GM08714 (cell line): ENCODE measurements around the gene RNPS1.

ENCODE experiments used
- H3K4me3 ChIP-seq: fragments of 200-500 bp; sonication (Bioruptor generic); 2 replicates; pipeline ENCODE4 v1.5.1; 2014; ENCODE audit warnings: mild to moderate bottlenecking, low read length, inconsistent platforms
- ZNF274 ChIP-seq: IDR thresholded peaks from 2 replicates; pipeline ENCODE4 v1.6.1; 2012; ENCODE audit warnings: mild to moderate bottlenecking, low read depth, low read length

Gene RNPS1

GRCh38 chr16:2237493-2238149, 30.3 kb downstream of the RNPS1 start:
- no peak for TF ChIP-seq ZNF274
- no peak overlapping the region for H3K4me3 ChIP-seq

GRCh38 chr16:2237102-2237482, 30.8 kb downstream of the RNPS1 start:
- TF ChIP-seq ZNF274: no peak
- no peak overlapping the region for H3K4me3 ChIP-seq

DNA sequence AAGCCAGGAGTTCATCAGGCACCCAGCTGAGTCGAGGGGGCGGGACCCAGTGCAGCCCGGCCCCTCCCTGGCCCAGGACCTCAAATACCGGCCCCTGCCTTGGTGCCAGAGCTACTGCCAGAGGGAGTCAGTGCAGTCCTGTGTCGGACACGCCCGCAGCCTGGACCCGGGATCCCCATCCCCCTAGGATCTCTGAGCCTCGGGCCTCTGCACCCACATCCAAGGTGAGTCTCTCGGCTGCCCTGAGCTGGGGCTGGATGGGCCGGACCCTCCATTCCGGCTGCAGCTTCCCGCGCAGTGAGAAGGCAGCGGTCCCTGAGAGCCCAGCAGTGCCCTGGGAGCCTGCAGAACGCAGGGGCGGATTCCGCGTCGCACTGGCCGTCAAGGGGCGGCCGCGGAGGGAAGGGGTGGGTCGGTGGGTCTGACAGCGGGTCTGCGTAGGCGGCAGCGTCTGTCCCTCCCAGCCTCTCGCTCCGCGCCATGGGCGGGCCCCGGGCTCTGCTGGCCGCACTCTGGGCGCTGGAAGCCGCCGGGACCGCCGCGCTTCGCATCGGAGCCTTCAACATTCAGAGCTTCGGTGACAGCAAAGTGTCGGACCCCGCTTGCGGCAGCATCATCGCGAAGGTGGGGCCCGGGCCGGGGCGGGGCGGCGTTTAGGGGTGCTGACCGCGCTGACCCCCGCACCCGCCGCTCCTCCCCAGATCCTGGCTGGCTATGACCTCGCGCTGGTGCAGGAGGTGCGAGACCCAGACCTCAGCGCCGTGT, 31.4 kb downstream of the RNPS1 start, which contains the start of gene DNASE1L2:
TSS of gene DNASE1L2 (plus strand) at position 108 of the 765 bp plus-strand sequence. CDS start at position 481, 373 bp downstream.
- no peak within 1 kb of the TSS for H3K4me3 ChIP-seq

DNA sequence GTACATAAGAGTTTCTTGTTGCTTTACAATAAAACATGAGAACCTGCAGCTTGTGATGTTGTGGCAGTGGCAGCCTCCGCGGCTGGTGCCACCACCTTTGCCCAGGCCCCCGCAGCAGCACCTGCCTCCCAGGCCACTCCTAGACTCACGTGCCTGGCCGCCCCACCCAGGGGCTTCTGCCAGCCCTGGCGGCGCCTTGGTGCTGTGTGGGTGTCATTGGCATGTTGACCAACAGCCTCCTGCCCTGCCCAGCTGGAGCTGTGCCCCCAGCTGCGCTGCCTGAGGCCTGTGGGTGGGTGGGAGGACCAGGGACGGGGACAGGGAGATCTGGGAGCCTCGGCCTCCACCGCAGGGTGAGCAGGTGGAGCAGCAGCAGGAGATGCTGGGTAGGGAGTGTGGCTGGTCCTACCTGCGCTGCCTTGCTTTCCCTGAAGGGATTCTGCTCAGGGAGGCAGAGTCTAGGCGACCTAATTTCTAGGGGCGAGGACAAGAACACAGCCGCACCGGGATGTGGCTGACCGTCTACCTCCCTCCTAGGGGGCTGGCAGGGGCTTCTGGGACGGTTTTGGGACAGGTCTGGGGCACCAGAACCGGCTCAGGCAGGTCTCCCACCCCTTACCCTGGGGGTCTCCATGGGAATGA, 32.1 kb downstream of the RNPS1 start:
- H3K4me3 ChIP-seq: no peak overlapping the region
- no peak for TF ChIP-seq ZNF274

More for the DNA sequence above, 31.4 kb downstream of the RNPS1 start, which contains the start of gene DNASE1L2:
- no peak for TF ChIP-seq ZNF274

GRCh38 chr16:2235234-2235651, 32.7 kb downstream of the RNPS1 start:
- TF ChIP-seq ZNF274: no peak
- no peak overlapping the region for H3K4me3 ChIP-seq

DNA sequence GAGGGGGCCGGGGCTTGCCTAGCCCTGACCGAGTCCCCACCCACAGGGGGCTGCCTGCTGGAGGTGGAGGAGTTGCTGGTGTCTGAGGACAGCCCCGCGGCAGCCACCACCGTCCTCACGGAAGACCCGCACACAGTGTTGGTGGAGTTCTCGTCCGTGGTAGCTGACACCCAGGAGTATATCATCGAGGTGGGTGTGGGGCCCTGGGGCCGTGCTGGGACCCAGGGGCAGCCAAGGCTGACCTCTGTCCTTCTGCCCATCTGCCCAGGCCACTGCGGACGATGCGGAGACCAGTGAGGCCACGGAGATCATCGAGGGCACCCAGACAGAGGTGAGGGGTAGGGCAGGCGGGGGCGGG, 33.1 kb downstream of the RNPS1 start:
- TF ChIP-seq ZNF274: no peak
- no peak overlapping the region for H3K4me3 ChIP-seq

- H3K4me3 ChIP-seq: no peak overlapping the region
- TF ChIP-seq ZNF274: no peak
Measured at GRCh38 chr16:2233872-2234812, 33.8 kb downstream of the RNPS1 start.

GRCh38 chr16:2233046-2233775, 34.7 kb downstream of the RNPS1 start:
- no peak overlapping the region for H3K4me3 ChIP-seq
- no peak for TF ChIP-seq ZNF274

GRCh38 chr16:2232094-2232990, 35.6 kb downstream of the RNPS1 start:
- TF ChIP-seq ZNF274: no peak
- H3K4me3 ChIP-seq: no peak overlapping the region

GRCh38 chr16:2231016-2231931, 36.7 kb downstream of the RNPS1 start:
- no peak overlapping the region for H3K4me3 ChIP-seq
- no peak for TF ChIP-seq ZNF274

GRCh38 chr16:2230376-2230775, 37.5 kb downstream of the RNPS1 start:
- H3K4me3 ChIP-seq: no peak overlapping the region
- no peak for TF ChIP-seq ZNF274

DNA sequence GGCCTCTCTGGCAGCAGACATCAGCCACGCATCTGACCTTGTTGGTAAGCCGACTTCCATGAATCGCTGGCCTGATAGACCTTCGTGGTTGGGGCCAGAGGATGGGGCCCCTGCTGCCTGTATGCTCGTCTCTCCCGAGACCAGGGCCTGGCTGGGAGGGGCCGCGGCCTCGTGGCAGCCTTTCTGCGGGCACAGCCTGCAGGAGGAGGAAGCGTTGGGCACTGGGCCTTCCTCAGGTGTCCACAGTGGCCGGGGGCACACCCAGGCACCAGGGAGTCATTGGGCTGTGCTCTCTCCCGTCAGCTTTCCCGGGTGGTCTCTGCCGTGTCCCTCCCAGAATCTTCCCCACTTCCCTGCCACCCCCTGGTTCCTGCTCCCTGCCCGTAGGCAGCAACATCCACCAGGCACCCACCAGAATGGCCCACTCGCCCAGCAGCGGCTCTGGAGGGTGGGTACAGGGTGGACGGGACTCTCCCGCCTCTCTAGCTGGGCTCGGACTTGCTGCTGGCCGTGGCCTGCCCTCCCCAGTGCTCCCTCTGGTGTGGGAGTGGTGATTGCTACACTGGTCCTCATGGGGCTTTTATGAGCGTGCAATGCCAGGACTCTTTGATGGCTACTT, 38.2 kb downstream of the RNPS1 start:
- H3K4me3 ChIP-seq: no peak overlapping the region
- TF ChIP-seq ZNF274: no peak
